SK-N-SH treated with all-trans-retinoic acid at 6 μM for 48 hours (cell line): Measurements from ENCODE around the gene FAR2.

Source experiments
- ATAC-seq: fragments of 200-7000 bp; cut with Tn5 transposase; 3 replicates; pipeline ENCODE4 v1.9.1; 2020; ENCODE audit warnings: mild to moderate bottlenecking, moderate library complexity
- BACH2 ChIP-seq: fragments of 250-450 bp; sonication (Bioruptor Pico); IDR thresholded peaks from 2 replicates; pipeline ENCODE4 v1.9.0; 2021; ENCODE audit warnings: mild to moderate bottlenecking, borderline replicate concordance
- CREB5 ChIP-seq: fragments of 250-450 bp; sonication (Bioruptor Pico); IDR thresholded peaks from 2 replicates; pipeline ENCODE4 v1.5.1; 2020; ENCODE audit warnings: low read depth, mild to moderate bottlenecking, moderate library complexity
- CSDC2 ChIP-seq: fragments of 250-450 bp; sonication (Bioruptor Pico); IDR thresholded peaks from 2 replicates; pipeline ENCODE4 v1.5.0; 2020; ENCODE audit warnings: mild to moderate bottlenecking, moderate library complexity
- ESRRG ChIP-seq: fragments of 250-450 bp; sonication (Bioruptor Pico); IDR thresholded peaks from 2 replicates; pipeline ENCODE4 v1.6.1; 2021; ENCODE audit warnings: mild to moderate bottlenecking
- GLIS3 ChIP-seq: fragments of 250-450 bp; sonication (Bioruptor Pico); IDR thresholded peaks from 2 replicates; pipeline ENCODE4 v1.5.0; 2020; ENCODE audit warnings: mild to moderate bottlenecking, moderate library complexity
- ISL1 ChIP-seq: fragments of 250-450 bp; sonication (Bioruptor Pico); IDR thresholded peaks from 2 replicates; pipeline ENCODE4 v2.1.2; 2022; ENCODE audit warnings: mild to moderate bottlenecking, moderate library complexity
- OSR1 ChIP-seq: fragments of 250-450 bp; sonication (Bioruptor Pico); IDR thresholded peaks from 2 replicates; pipeline ENCODE4 v1.8.0; 2022; ENCODE audit warnings: moderate library complexity, mild to moderate bottlenecking, inconsistent platforms
- POU6F1 ChIP-seq: fragments of 250-450 bp; sonication (Bioruptor Pico); IDR thresholded peaks from 2 replicates; pipeline ENCODE4 v1.8.0; 2021; ENCODE audit warnings: low read depth, mild to moderate bottlenecking, moderate library complexity, borderline replicate concordance
- PPARA ChIP-seq: fragments of 250-450 bp; sonication (Bioruptor Pico); IDR thresholded peaks from 2 replicates; pipeline ENCODE4 v1.5.0; 2020; ENCODE audit warnings: mild to moderate bottlenecking, borderline replicate concordance
- RARB ChIP-seq: fragments of 250-450 bp; sonication (Bioruptor Pico); IDR thresholded peaks from 2 replicates; pipeline ENCODE4 v1.8.0; 2021; ENCODE audit warnings: mild to moderate bottlenecking, moderate library complexity
- SNAI2 ChIP-seq: fragments of 250-450 bp; sonication (Bioruptor Pico); IDR thresholded peaks from 2 replicates; pipeline ENCODE4 v1.5.0; 2020; ENCODE audit warnings: mild to moderate bottlenecking, moderate library complexity
- TCF4 ChIP-seq: fragments of 250-450 bp; sonication (Bioruptor Pico); IDR thresholded peaks from 2 replicates; pipeline ENCODE4 v1.8.0; 2021; ENCODE audit warnings: mild to moderate bottlenecking, moderate library complexity, borderline replicate concordance
- TOX ChIP-seq: fragments of 250-450 bp; sonication (Bioruptor Pico); IDR thresholded peaks from 2 replicates; pipeline ENCODE4 v1.8.0; 2021; ENCODE audit warnings: mild to moderate bottlenecking, moderate library complexity, borderline replicate concordance
- ZFP3 ChIP-seq: fragments of 250-450 bp; sonication (Bioruptor Pico); IDR thresholded peaks from 2 replicates; pipeline ENCODE4 v1.5.0; 2020; ENCODE audit warnings: mild to moderate bottlenecking, moderate library complexity
- ZFP30 ChIP-seq: fragments of 450-650 bp; formaldehyde crosslinking; IDR thresholded peaks from 2 replicates; pipeline ENCODE4 v1.5.0; 2022; ENCODE audit warnings: mild to moderate bottlenecking, moderate library complexity
- ZNF565 ChIP-seq: fragments of 450-650 bp; formaldehyde crosslinking; conservative IDR thresholded peaks from 2 replicates; pipeline ENCODE4 v1.5.0; 2020; ENCODE audit warnings: low read depth, mild to moderate bottlenecking, moderate library complexity
- ZNF70 ChIP-seq: fragments of 450-650 bp; formaldehyde crosslinking; IDR thresholded peaks from 2 replicates; pipeline ENCODE4 v1.5.0; 2020; ENCODE audit warnings: mild to moderate bottlenecking, moderate library complexity
- TF ChIP-seq, protein P1 (sequence below): fragments of 250-450 bp; sonication (Bioruptor Pico); IDR thresholded peaks from 2 replicates; pipeline ENCODE4 v1.5.1; 2021; ENCODE audit warnings: mild to moderate bottlenecking, moderate library complexity
- TF ChIP-seq, protein P2 (sequence below): fragments of 250-450 bp; sonication (Bioruptor Pico); IDR thresholded peaks from 2 replicates; pipeline ENCODE4 v1.5.0; 2020; ENCODE audit warnings: mild to moderate bottlenecking, moderate library complexity
- TF ChIP-seq, protein P3 (sequence below): fragments of 250-450 bp; sonication (Bioruptor Pico); IDR thresholded peaks from 2 replicates; pipeline ENCODE4 v1.8.0; 2020; ENCODE audit warnings: mild to moderate bottlenecking, moderate library complexity, borderline replicate concordance

The FAR2 gene

DNA sequence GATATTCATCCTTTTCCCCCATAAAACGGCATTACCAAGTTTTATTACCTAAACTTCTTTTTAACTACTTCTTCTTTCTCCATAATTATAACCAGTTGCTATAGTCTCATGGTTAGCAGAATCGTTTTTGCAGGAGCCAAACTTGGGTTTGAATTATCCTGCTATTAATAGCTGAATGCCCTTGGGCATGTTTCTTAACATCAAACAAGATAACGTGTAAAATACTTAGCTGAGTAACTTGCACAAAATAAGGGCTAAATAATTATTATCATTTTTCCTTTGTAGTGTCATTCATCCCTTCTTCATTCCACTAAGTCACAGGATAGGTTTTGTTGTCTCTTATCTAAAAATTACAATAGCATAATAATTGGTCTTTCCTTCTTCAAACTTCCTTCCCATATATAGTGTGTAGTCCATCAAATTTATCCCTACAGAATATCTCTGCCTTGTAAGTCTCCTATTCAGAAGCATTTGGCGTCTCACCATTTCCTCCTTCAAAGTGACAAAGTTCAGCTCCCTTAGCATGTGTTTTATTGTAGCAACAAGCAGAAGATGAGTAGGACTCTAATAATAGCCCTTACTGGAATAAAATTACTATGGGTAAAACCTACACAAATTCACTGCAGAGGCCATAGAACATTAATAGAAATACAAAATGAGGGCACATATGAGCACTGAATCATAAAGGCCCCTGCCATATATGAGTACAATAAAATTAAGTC is 63.8 kb downstream of the FAR2 start:
- ATAC-seq = no peak
- TF ChIP-seq BACH2 (CRISPR knock-in tag) (no peak), TOX (CRISPR knock-in tag) (no peak), ZNF70 (CRISPR knock-in tag) (no peak), SNAI2 (no peak), POU6F1 (no peak), GLIS3 (no peak), ISL1 (CRISPR knock-in tag) (no peak), CREB5 (CRISPR knock-in tag) (no peak), RARB (CRISPR knock-in tag) (no peak), ZFP3 (CRISPR knock-in tag) (no peak), CSDC2 (no peak), OSR1 (CRISPR knock-in tag) (no peak), ZFP30 (CRISPR knock-in tag) (no peak), ESRRG (CRISPR knock-in tag) (no peak), PPARA (CRISPR knock-in tag) (no peak)
- TF ChIP-seq, protein P1, sequence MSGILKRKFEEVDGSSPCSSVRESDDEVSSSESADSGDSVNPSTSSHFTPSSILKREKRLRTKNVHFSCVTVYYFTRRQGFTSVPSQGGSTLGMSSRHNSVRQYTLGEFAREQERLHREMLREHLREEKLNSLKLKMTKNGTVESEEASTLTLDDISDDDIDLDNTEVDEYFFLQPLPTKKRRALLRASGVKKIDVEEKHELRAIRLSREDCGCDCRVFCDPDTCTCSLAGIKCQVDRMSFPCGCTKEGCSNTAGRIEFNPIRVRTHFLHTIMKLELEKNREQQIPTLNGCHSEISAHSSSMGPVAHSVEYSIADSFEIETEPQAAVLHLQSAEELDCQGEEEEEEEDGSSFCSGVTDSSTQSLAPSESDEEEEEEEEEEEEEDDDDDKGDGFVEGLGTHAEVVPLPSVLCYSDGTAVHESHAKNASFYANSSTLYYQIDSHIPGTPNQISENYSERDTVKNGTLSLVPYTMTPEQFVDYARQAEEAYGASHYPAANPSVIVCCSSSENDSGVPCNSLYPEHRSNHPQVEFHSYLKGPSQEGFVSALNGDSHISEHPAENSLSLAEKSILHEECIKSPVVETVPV (CRISPR knock-in tag) = no peak
- TF ChIP-seq, protein P2, sequence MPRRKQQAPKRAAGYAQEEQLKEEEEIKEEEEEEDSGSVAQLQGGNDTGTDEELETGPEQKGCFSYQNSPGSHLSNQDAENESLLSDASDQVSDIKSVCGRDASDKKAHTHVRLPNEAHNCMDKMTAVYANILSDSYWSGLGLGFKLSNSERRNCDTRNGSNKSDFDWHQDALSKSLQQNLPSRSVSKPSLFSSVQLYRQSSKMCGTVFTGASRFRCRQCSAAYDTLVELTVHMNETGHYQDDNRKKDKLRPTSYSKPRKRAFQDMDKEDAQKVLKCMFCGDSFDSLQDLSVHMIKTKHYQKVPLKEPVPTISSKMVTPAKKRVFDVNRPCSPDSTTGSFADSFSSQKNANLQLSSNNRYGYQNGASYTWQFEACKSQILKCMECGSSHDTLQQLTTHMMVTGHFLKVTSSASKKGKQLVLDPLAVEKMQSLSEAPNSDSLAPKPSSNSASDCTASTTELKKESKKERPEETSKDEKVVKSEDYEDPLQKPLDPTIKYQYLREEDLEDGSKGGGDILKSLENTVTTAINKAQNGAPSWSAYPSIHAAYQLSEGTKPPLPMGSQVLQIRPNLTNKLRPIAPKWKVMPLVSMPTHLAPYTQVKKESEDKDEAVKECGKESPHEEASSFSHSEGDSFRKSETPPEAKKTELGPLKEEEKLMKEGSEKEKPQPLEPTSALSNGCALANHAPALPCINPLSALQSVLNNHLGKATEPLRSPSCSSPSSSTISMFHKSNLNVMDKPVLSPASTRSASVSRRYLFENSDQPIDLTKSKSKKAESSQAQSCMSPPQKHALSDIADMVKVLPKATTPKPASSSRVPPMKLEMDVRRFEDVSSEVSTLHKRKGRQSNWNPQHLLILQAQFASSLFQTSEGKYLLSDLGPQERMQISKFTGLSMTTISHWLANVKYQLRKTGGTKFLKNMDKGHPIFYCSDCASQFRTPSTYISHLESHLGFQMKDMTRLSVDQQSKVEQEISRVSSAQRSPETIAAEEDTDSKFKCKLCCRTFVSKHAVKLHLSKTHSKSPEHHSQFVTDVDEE (CRISPR knock-in tag) = no peak
- TF ChIP-seq, protein P3, sequence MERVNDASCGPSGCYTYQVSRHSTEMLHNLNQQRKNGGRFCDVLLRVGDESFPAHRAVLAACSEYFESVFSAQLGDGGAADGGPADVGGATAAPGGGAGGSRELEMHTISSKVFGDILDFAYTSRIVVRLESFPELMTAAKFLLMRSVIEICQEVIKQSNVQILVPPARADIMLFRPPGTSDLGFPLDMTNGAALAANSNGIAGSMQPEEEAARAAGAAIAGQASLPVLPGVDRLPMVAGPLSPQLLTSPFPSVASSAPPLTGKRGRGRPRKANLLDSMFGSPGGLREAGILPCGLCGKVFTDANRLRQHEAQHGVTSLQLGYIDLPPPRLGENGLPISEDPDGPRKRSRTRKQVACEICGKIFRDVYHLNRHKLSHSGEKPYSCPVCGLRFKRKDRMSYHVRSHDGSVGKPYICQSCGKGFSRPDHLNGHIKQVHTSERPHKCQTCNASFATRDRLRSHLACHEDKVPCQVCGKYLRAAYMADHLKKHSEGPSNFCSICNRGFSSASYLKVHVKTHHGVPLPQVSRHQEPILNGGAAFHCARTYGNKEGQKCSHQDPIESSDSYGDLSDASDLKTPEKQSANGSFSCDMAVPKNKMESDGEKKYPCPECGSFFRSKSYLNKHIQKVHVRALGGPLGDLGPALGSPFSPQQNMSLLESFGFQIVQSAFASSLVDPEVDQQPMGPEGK (CRISPR knock-in tag) = no peak
- TF ChIP-seq, all 23 proteins: peak for 0

GRCh38 chr12:29216266-29216665 is 67.2 kb downstream of the FAR2 start:
- TF ChIP-seq ZFP3 (CRISPR knock-in tag) (peak; percentile 72; the same call in 1 of the 2 replicates), ZNF565 (no peak), TCF4 (peak; percentile 75)
- ATAC-seq = no peak; the same call in 2 of the 3 replicates

GRCh38 chr12:29216797-29217575 is 67.9 kb downstream of the FAR2 start:
- TF ChIP-seq, protein P2 (CRISPR knock-in tag) = no peak
- peak; percentile 76 for TF ChIP-seq ISL1 (CRISPR knock-in tag)
- ATAC-seq = peak; percentile 27; the same call in 1 of the 3 replicates
